ENCODE data around the gene PATZ1.

The PATZ1 gene

GRCh38 chr22:31292236-31292989 is 53.7 kb downstream of the PATZ1 start, which contains the start of gene PIK3IP1:
PIK3IP1 (minus strand) TSS chr22:31292488; CDS start chr22:31292344, 144 bp downstream.
- Histone ChIP-seq H3K27ac (ENCODE audit: low read length) (peak within 1 kb of the TSS; percentile 60), H2AFZ (ENCODE audit: low read depth, low read length) (peak within 1 kb of the TSS; percentile 80), H3K4me3 (ENCODE audit: low read depth in 1 of 2, low read length in 2 of 2) (peak within 1 kb of the TSS; percentile 25 to 66; a peak in 3 of 4 replicates), H3K36me3 (ENCODE audit: insufficient read depth, low read length) (peaks cover 5% of the 10 kb centered on the region; the same call in 1 of the 2 replicates), H3K79me2 (ENCODE audit: insufficient read depth, low read length) (no peaks in the 10 kb centered on the region), H3K9ac (ENCODE audit: low read depth, low read length) (peak within 1 kb of the TSS; percentile 58), H3K4me2 (ENCODE audit: insufficient read depth, low read length) (peak within 1 kb of the TSS; percentile 89), H3K27me3 (ENCODE audit: insufficient read depth, low read length, poor library complexity) (no peaks in the 10 kb centered on the region), H3K9me3 (ENCODE audit: insufficient read depth, low read length, severe bottlenecking) (no peaks in the 10 kb centered on the region), H3K4me1 (ENCODE audit: insufficient read depth, low read length) (peaks cover 35% of the 10 kb centered on the region), H4K20me1 (ENCODE audit: insufficient read depth, low read length) (no peaks in the 10 kb centered on the region)
- peak; percentile 67 for ATAC-seq (ENCODE audit: insufficient read depth, low read depth)
- peak; percentile 82 for DNase-seq
- TF ChIP-seq CTCF (IDR thresholded peaks at IDR 0.05; ENCODE audit: borderline replicate concordance, extremely low read depth, low read length, poor library complexity, severe bottlenecking) (peak; percentile 58), EZH2 (IDR thresholded peaks at IDR 0.05; ENCODE audit: borderline replicate concordance, low read depth, low read length, severe bottlenecking) (no peak)

GRCh38 chr22:31291481-31292235 is 54.5 kb downstream of the PATZ1 start:
- Histone ChIP-seq H4K20me1 (ENCODE audit: insufficient read depth, low read length) (no peaks in the 10 kb centered on the region), H3K36me3 (ENCODE audit: insufficient read depth, low read length) (peaks cover 5% of the 10 kb centered on the region; the same call in 1 of the 2 replicates), H3K79me2 (ENCODE audit: insufficient read depth, low read length) (no peaks in the 10 kb centered on the region), H3K4me2 (ENCODE audit: insufficient read depth, low read length) (peak overlapping the region; percentile 89), H3K9ac (ENCODE audit: low read depth, low read length) (peak overlapping the region; percentile 58), H3K27me3 (ENCODE audit: insufficient read depth, low read length, poor library complexity) (no peaks in the 10 kb centered on the region), H3K27ac (ENCODE audit: low read length) (peak overlapping the region; percentile 60), H3K9me3 (ENCODE audit: insufficient read depth, low read length, severe bottlenecking) (no peaks in the 10 kb centered on the region), H2AFZ (ENCODE audit: low read depth, low read length) (peak overlapping the region; percentile 80), H3K4me1 (ENCODE audit: insufficient read depth, low read length) (peaks cover 38% of the 10 kb centered on the region), H3K4me3 (ENCODE audit: low read depth in 1 of 2, low read length in 2 of 2) (peak overlapping the region; percentile 25 to 66; a peak in 3 of 4 replicates)
- DNase-seq: no peak
- TF ChIP-seq EZH2 (IDR thresholded peaks at IDR 0.05; ENCODE audit: borderline replicate concordance, low read depth, low read length, severe bottlenecking): no peak
- TF ChIP-seq CTCF (IDR thresholded peaks at IDR 0.05; ENCODE audit: borderline replicate concordance, extremely low read depth, low read length, poor library complexity, severe bottlenecking): no peak
- ATAC-seq (ENCODE audit: insufficient read depth, low read depth): no peak

- H3K9me3 ChIP-seq (ENCODE audit: insufficient read depth, low read length, severe bottlenecking): no peaks in the 10 kb centered on the region
- H2AFZ ChIP-seq (ENCODE audit: low read depth, low read length): peak overlapping the region; percentile 77
- no peak for TF ChIP-seq CTCF (IDR thresholded peaks at IDR 0.05; ENCODE audit: borderline replicate concordance, extremely low read depth, low read length, poor library complexity, severe bottlenecking)
- no peak for TF ChIP-seq EZH2 (IDR thresholded peaks at IDR 0.05; ENCODE audit: borderline replicate concordance, low read depth, low read length, severe bottlenecking)
- H3K4me2 ChIP-seq (ENCODE audit: insufficient read depth, low read length): peak overlapping the region; percentile 89
- H4K20me1 ChIP-seq (ENCODE audit: insufficient read depth, low read length): no peaks in the 10 kb centered on the region
- peak overlapping the region; percentile 25 to 66; a peak in 3 of 4 replicates for H3K4me3 ChIP-seq (ENCODE audit: low read depth in 1 of 2, low read length in 2 of 2)
- ATAC-seq (ENCODE audit: insufficient read depth, low read depth) (peak; percentile 96), DNase-seq (peak; percentile 88)
- H3K4me1 ChIP-seq (ENCODE audit: insufficient read depth, low read length): peaks cover 47% of the 10 kb centered on the region
- peaks cover 5% of the 10 kb centered on the region; the same call in 1 of the 2 replicates for H3K36me3 ChIP-seq (ENCODE audit: insufficient read depth, low read length)
- peak overlapping the region; percentile 58 for H3K9ac ChIP-seq (ENCODE audit: low read depth, low read length)
- no peaks in the 10 kb centered on the region for H3K79me2 ChIP-seq (ENCODE audit: insufficient read depth, low read length)
- H3K27ac ChIP-seq (ENCODE audit: low read length): peak overlapping the region; percentile 48; the same call in 1 of the 2 replicates
- H3K27me3 ChIP-seq (ENCODE audit: insufficient read depth, low read length, poor library complexity): no peaks in the 10 kb centered on the region
These were observed 55.4 kb downstream of the PATZ1 start for GRCh38 chr22:31290494-31291471.

All from DND-41 (cell line).